Spleen (tissue), 11 donors: ENCODE results near the gene SLC27A2. TPM values are rescaled to one million over a fixed set of nuclear protein-coding genes. Genes with fewer than 3 reads are reported as not detected.

ENCODE experiments used
- DNase-seq: peaks from one replicate; pipeline ENCODE4 v3.0.0-alpha.2; 2020
- H3K27ac ChIP-seq, 8 donors: fragments of 200-600 bp; sonication (generic) in 7 of 8; 1 replicate in 4 of 8; 2 replicates in 4 of 8; pipeline versions ENCODE4 v1.5.0 to v1.8.0; 2016 to 2021; ENCODE audit warnings: inconsistent platforms in 4 of 8, mild to moderate bottlenecking in 4 of 8, moderate library complexity in 1 of 8
- H3K27me3 ChIP-seq, 7 donors: fragments of 200-600 bp; sonication (generic) in 6 of 7; replicated peaks in 1 of 7; 1 replicate in 4 of 7; 2 replicates in 3 of 7; pipeline versions ENCODE4 v1.5.0 to v1.8.0; 2016 to 2021; ENCODE audit warnings: inconsistent platforms in 3 of 7, mild to moderate bottlenecking in 1 of 7
- H3K36me3 ChIP-seq, 6 donors: fragments of 200-600 bp; sonication (generic) in 5 of 6; 1 replicate in 4 of 6; 2 replicates in 2 of 6; pipeline versions ENCODE4 v1.5.0 to v1.8.0; 2016 to 2021; ENCODE audit warnings: inconsistent platforms in 2 of 6
- H3K4me1 ChIP-seq, 6 donors: fragments of 200-600 bp; sonication (generic) in 5 of 6; 1 replicate in 3 of 6; 2 replicates in 3 of 6; pipeline versions ENCODE4 v1.5.0 to v1.8.0; 2016 to 2021; ENCODE audit warnings: inconsistent platforms in 3 of 6
- H3K4me3 ChIP-seq, 8 donors: fragments of 200-600 bp; sonication (generic) in 7 of 8; 1 replicate in 4 of 8; 2 replicates in 4 of 8; pipeline versions ENCODE4 v1.5.0 to v1.8.0; 2016 to 2021; ENCODE audit warnings: inconsistent platforms in 4 of 8, mild to moderate bottlenecking in 4 of 8, moderate library complexity in 2 of 8
- H3K9me3 ChIP-seq, 8 donors: fragments of 200-600 bp; sonication (generic) in 7 of 8; 1 replicate in 4 of 8; 2 replicates in 4 of 8; pipeline versions ENCODE4 v1.5.0 to v1.8.0; 2016 to 2021; ENCODE audit warnings: inconsistent platforms in 4 of 8
- CTCF ChIP-seq, 11 experiments: fragments of 200-600 bp in 7 of 11; fragments of 450-650 bp in 4 of 11; sonication (generic) in 4 of 11; IDR thresholded peaks in 8 of 11; conservative IDR thresholded peaks in 3 of 11; 1 replicate in 7 of 11; 2 replicates in 4 of 11; pipeline versions ENCODE4 v1.4.0 to v1.8.0; 2016 to 2021; ENCODE audit warnings: antibody characterized with exemption in 11 of 11, inconsistent platforms in 4 of 11, mild to moderate bottlenecking in 1 of 11
- POLR2A ChIP-seq, 3 donors: fragments of 450-650 bp; IDR thresholded peaks; one replicate each; pipeline ENCODE4 v1.5.1; 2017; ENCODE audit warnings: antibody characterized with exemption in 3 of 3, mild to moderate bottlenecking in 1 of 3
- POLR2AphosphoS5 ChIP-seq, 3 donors: sonication (generic); formaldehyde crosslinking; IDR thresholded peaks; one replicate each; pipeline ENCODE4 v1.5.1; 2017; ENCODE audit warnings: antibody characterized with exemption in 3 of 3
- WGBS, 5 donors: extraction: QIAGEN DNeasy Blood & Tissue Kit in 3 of 5; methylation state at CpG; one replicate each; pipeline versions ENCODE4 v1.1.5 to v1.1.7; 2013 to 2018; 5-methylcytosine and 5-hydroxymethylcytosine counted together
- intact Hi-C: fragments of 100-400 bp; cut with DNase I; formaldehyde crosslinking; loops from one replicate; pipeline ENCODE4 v1.15.0; 2023; ENCODE audit warnings: low total_unique reads
- polyA plus RNA-seq, 3 donors: library from polyadenylated mRNA; stranded (reverse); fragments of 200-250 nt; gene quantifications; one replicate each; pipeline ENCODE4 v1.2.1, GENCODE V29; 2013
- total RNA-seq, 7 donors: library from RNA; depleted of rRNA in 3 of 7; stranded (reverse); fragments of >200 nt in 3 of 7; fragmentation: NEBNext Ultra II Directional in 4 of 7; extraction: Animal tissue kit (Norgen Biotek cat#: 25700) in 4 of 7; gene quantifications; one replicate each; pipeline versions ENCODE4 v1.1.0 to v1.2.1, GENCODE V29; 2016 to 2021
- donor health status: healthy with polysubstance abuse.
- donor health status: DM: no; HTN: no; CAD: no; lungs with moderate emphysema.
- donor health status: DM: no; HTN: no; CAD: no.
- donor health status: Bipolar disorder and iron deficiency.
- donor health status: healthy.
- donor health status: DM: no; HTN: no; CAD: no.
- donor health status: DM: yes; HTN: yes; CAD: no.

The SLC27A2 gene
- total and polyA plus RNA-seq, 10 donors: 0.15 to 1.3 (median 0.39) TPM; not detected in 1

- Histone ChIP-seq H3K9me3 (peaks cover 0 to 10% (median 0%) of the 10 kb centered on the region in 8 donors), H3K4me1 (peaks cover 0 to 6% (median 4%) of the 10 kb centered on the region in 6 donors), H3K4me3 (no peak overlapping the region), H3K27ac (no peak overlapping the region), H3K36me3 (no peaks in the 10 kb centered on the region), H3K27me3 (peaks cover 0 to 11% (median 8%) of the 10 kb centered on the region in 7 donors)
- no peak for DNase-seq
- intact Hi-C loops: no loop called here
- TF ChIP-seq POLR2A (IDR thresholded peaks at IDR 0.05): no peak
Measured at GRCh38 chr15:50176869-50177268, 5.1 kb upstream of the SLC27A2 start.

- 85 to 96% (median 91%) methylated on average over 3 of the region's 3 CpGs for WGBS, 5 donors
- Histone ChIP-seq H3K4me3 (no peak overlapping the region), H3K36me3 (no peaks in the 10 kb centered on the region), H3K27ac (no peak overlapping the region), H3K9me3 (no peaks in the 10 kb centered on the region), H3K27me3 (peaks cover 0 to 28% (median 18%) of the 10 kb centered on the region in 7 donors), H3K4me1 (peaks cover 0 to 24% (median 20%) of the 10 kb centered on the region in 6 donors)
- TF ChIP-seq POLR2AphosphoS5 (IDR thresholded peaks at IDR 0.05): no peak
- no peak for TF ChIP-seq CTCF (IDR thresholded peaks at IDR 0.05 in 8 of 11, conservative IDR thresholded peaks at IDR 0.05 in 3 of 11)
- no peak for TF ChIP-seq POLR2A (IDR thresholded peaks at IDR 0.05)
- intact Hi-C loops: no loop called here
- DNase-seq: no peak
Measured at GRCh38 chr15:50180091-50180490, 1.9 kb upstream of the SLC27A2 start.

GRCh38 chr15:50180582-50180981 lies 1.4 kb upstream of the SLC27A2 start:
- H3K9me3 ChIP-seq: no peaks in the 10 kb centered on the region
- WGBS, 5 donors: 77 to 88% (median 85%) methylated on average over 7 of the region's 7 CpGs
- H3K27ac ChIP-seq: no peak overlapping the region
- DNase-seq: no peak
- no peaks in the 10 kb centered on the region for H3K36me3 ChIP-seq
- peaks cover 0 to 24% (median 20%) of the 10 kb centered on the region in 6 donors for H3K4me1 ChIP-seq
- intact Hi-C loops: no loop called here
- no peak for TF ChIP-seq POLR2AphosphoS5 (IDR thresholded peaks at IDR 0.05)
- TF ChIP-seq CTCF (IDR thresholded peaks at IDR 0.05 in 8 of 11, conservative IDR thresholded peaks at IDR 0.05 in 3 of 11): no peak
- H3K27me3 ChIP-seq: peaks cover 0 to 28% (median 18%) of the 10 kb centered on the region in 7 donors
- no peak overlapping the region for H3K4me3 ChIP-seq

GRCh38 chr15:50181201-50181968 lies 611 bp upstream of the SLC27A2 start:
- Histone ChIP-seq H3K4me1 (peaks cover 0 to 24% (median 20%) of the 10 kb centered on the region in 6 donors), H3K9me3 (no peaks in the 10 kb centered on the region), H3K27ac (no peak overlapping the region), H3K27me3 (peaks cover 0 to 28% (median 18%) of the 10 kb centered on the region in 7 donors), H3K36me3 (no peaks in the 10 kb centered on the region), H3K4me3 (peak overlapping the region in 7 of 8 donors; percentile 56 to 93 (median 63))
- intact Hi-C loops: no loop called here
- 58 to 69% (median 68%) methylated on average over 16 of the region's 16 CpGs for WGBS, 5 donors
- DNase-seq: no peak
- TF ChIP-seq POLR2AphosphoS5 (IDR thresholded peaks at IDR 0.05): no peak
- TF ChIP-seq CTCF (IDR thresholded peaks at IDR 0.05 in 8 of 11, conservative IDR thresholded peaks at IDR 0.05 in 3 of 11): no peak
- TF ChIP-seq POLR2A (IDR thresholded peaks at IDR 0.05): no peak
